H1 (cell line): ENCODE data around the gene ABHD18. TPM values are rescaled to one million over a fixed set of nuclear protein-coding genes. Genes with fewer than 3 reads are reported as not detected.
"Not testable (repeated sequence)": the region's sequence is repeated elsewhere in the genome, so short reads cannot be mapped to it uniquely, and the experiment has no call there.

Experiments used
- CTCF ChIA-PET: fragments of 300-600 bp; sonication (Branson Sonifier 250); formaldehyde crosslinking; loops from one replicate; lab custom pipeline; 2021; ENCODE audit not compliant: partially characterized antibody; lab: Charles Lee
- POLR2A ChIA-PET: fragments of 300-600 bp; sonication (Branson Sonifier 250); formaldehyde crosslinking; loops from one replicate; lab custom pipeline; 2021; ENCODE audit warnings: inconsistent platforms; ENCODE audit not compliant: partially characterized antibody; lab: Charles Lee
- DNase-seq, 2 experiments: peaks; one replicate each; pipeline versions ENCODE4 v3.0.0 to v3.0.0-alpha.2; 2010 to 2022; ENCODE audit warnings: low spot score in 2 of 2, low read depth in 1 of 2, mixed read lengths in 1 of 2
- FAIRE-seq: peaks from 2 replicates; lab custom pipeline; 2011; peaks lifted over from hg19 to GRCh38; lab: Jason Lieb, UNC
- H2AFZ ChIP-seq: 2 replicates; pipeline ENCODE4 v1.8.1; 2012; ENCODE audit warnings: low read length, inconsistent platforms
- H2AK5ac ChIP-seq: 2 replicates; pipeline ENCODE4 v1.6.1; 2013; ENCODE audit warnings: low read depth, low read length
- H2BK120ac ChIP-seq: replicated peaks from 2 replicates; pipeline ENCODE3; 2013; ENCODE audit warnings: low read depth, low read length, inconsistent platforms
- H2BK12ac ChIP-seq: 2 replicates; pipeline ENCODE4 v1.6.1; 2013; ENCODE audit warnings: low read depth, low read length
- H2BK15ac ChIP-seq: 2 replicates; pipeline ENCODE4 v1.6.1; 2013; ENCODE audit warnings: low read length
- H2BK20ac ChIP-seq: 2 replicates; pipeline ENCODE4 v1.6.1; 2013; ENCODE audit warnings: low read length
- H2BK5ac ChIP-seq: 2 replicates; pipeline ENCODE4 v1.6.1; 2013; ENCODE audit warnings: low read depth, low read length
- H3K14ac ChIP-seq: 2 replicates; pipeline ENCODE4 v1.6.1; 2013; ENCODE audit warnings: inconsistent platforms; ENCODE audit not compliant: insufficient read length
- H3K18ac ChIP-seq: 2 replicates; pipeline ENCODE4 v1.6.1; 2013; ENCODE audit warnings: low read length; ENCODE audit errors: extremely low read depth
- H3K23ac ChIP-seq: 2 replicates; pipeline ENCODE4 v1.6.1; 2013; ENCODE audit warnings: inconsistent platforms; ENCODE audit not compliant: insufficient read length
- H3K23me2 ChIP-seq: 2 replicates; pipeline ENCODE4 v1.6.1; 2013; ENCODE audit warnings: low read depth, low read length
- H3K27ac ChIP-seq: 2 replicates; pipeline ENCODE4 v1.6.1; 2011; ENCODE audit warnings: low read depth, low read length, inconsistent platforms
- H3K27me3 ChIP-seq, 4 experiments: replicated peaks in 1 of 4; 1 replicate in 1 of 4; 2 replicates in 3 of 4; pipeline versions ENCODE4 v1.6.1 to v1.8.1; 2011 to 2013; ENCODE audit warnings: low read length in 3 of 4, mild to moderate bottlenecking in 3 of 4, inconsistent platforms in 2 of 4, mixed read lengths in 2 of 4, moderate library complexity in 1 of 4; ENCODE audit not compliant: control insufficient read depth in 3 of 4, insufficient read depth in 3 of 4; ENCODE audit errors: extremely low read depth in 1 of 4
- H3K36me3 ChIP-seq, 4 experiments: 2 replicates each; pipeline versions ENCODE4 v1.6.1 to v1.8.1; 2011 to 2013; ENCODE audit warnings: mild to moderate bottlenecking in 4 of 4, low read length in 3 of 4, moderate library complexity in 2 of 4, control low read depth in 1 of 4, inconsistent platforms in 1 of 4; ENCODE audit not compliant: insufficient read depth in 4 of 4, control insufficient read depth in 2 of 4
- H3K4ac ChIP-seq: replicated peaks from 2 replicates; pipeline ENCODE3; 2013; ENCODE audit warnings: low read length, low read depth, mixed read lengths, inconsistent platforms; ENCODE audit not compliant: insufficient read length
- H3K4me1 ChIP-seq, 4 experiments: replicated peaks in 1 of 4; 1 replicate in 1 of 4; 2 replicates in 3 of 4; pipeline versions ENCODE4 v1.6.1 to v1.8.1; 2011 to 2013; ENCODE audit warnings: low read length in 3 of 4, inconsistent platforms in 2 of 4, mixed read lengths in 1 of 4; ENCODE audit not compliant: insufficient read depth in 4 of 4, control insufficient read depth in 3 of 4
- H3K4me2 ChIP-seq, 2 experiments: 2 replicates each; pipeline versions ENCODE4 v1.6.1 to v1.8.1; 2011 to 2013; ENCODE audit warnings: low read depth in 2 of 2, low read length in 2 of 2, control low read depth in 1 of 2, inconsistent platforms in 1 of 2, mild to moderate bottlenecking in 1 of 2; ENCODE audit not compliant: insufficient read depth in 1 of 2
- H3K4me3 ChIP-seq, 4 experiments: fragments of 200-600, 300-600 bp in 1 of 4; sonication (generic), shearing (Covaris generic), sonication (Bioruptor Twin) in 1 of 4; 2 replicates each; pipeline versions ENCODE4 v1.5.1 to v1.8.1; 2011 to 2016; ENCODE audit warnings: low read length in 4 of 4, low read depth in 3 of 4, control low read depth in 2 of 4, inconsistent platforms in 2 of 4, mild to moderate bottlenecking in 2 of 4, mixed read lengths in 1 of 4, moderate library complexity in 1 of 4; ENCODE audit not compliant: insufficient read depth in 2 of 4; ENCODE audit errors: extremely low read depth in 1 of 4
- H3K56ac ChIP-seq: replicated peaks from 2 replicates; pipeline ENCODE3; 2013; ENCODE audit warnings: low read depth, mild to moderate bottlenecking, mixed read lengths, low read length, inconsistent platforms; ENCODE audit not compliant: insufficient read length
- H3K79me1 ChIP-seq: 2 replicates; pipeline ENCODE4 v1.6.1; 2013; ENCODE audit warnings: low read depth, low read length, control low read depth
- H3K79me2 ChIP-seq, 2 experiments: 2 replicates each; pipeline versions ENCODE4 v1.6.1 to v1.8.1; 2012 to 2013; ENCODE audit warnings: low read length in 2 of 2, mild to moderate bottlenecking in 2 of 2, inconsistent platforms in 1 of 2; ENCODE audit not compliant: insufficient read depth in 2 of 2, control insufficient read depth in 1 of 2
- H3K9ac ChIP-seq, 4 experiments: replicated peaks in 1 of 4; 1 replicate in 1 of 4; 2 replicates in 3 of 4; pipeline versions ENCODE4 v1.6.1 to v1.8.1; 2011 to 2013; ENCODE audit warnings: low read depth in 3 of 4, low read length in 3 of 4, control low read depth in 2 of 4, mild to moderate bottlenecking in 2 of 4, moderate library complexity in 2 of 4, inconsistent platforms in 1 of 4; ENCODE audit errors: extremely low read depth in 1 of 4
- H3K9me3 ChIP-seq, 2 experiments: 2 replicates each; pipeline versions ENCODE4 v1.6.1 to v1.8.1; 2012 to 2013; ENCODE audit warnings: mild to moderate bottlenecking in 2 of 2, moderate library complexity in 2 of 2, control low read depth in 1 of 2, inconsistent platforms in 1 of 2, low read depth in 1 of 2, low read length in 1 of 2, mixed read lengths in 1 of 2; ENCODE audit not compliant: insufficient read depth in 2 of 2
- H4K20me1 ChIP-seq, 2 experiments: replicated peaks in 1 of 2; 2 replicates each; pipeline versions ENCODE3 to v1.8.1; 2011 to 2013; ENCODE audit warnings: inconsistent platforms in 2 of 2, low read length in 2 of 2, mild to moderate bottlenecking in 1 of 2; ENCODE audit not compliant: insufficient read depth in 2 of 2, control insufficient read depth in 1 of 2
- H4K5ac ChIP-seq: 2 replicates; pipeline ENCODE4 v1.6.1; 2013; ENCODE audit warnings: low read length, low read depth, mixed read lengths, inconsistent platforms; ENCODE audit not compliant: insufficient read length
- H4K8ac ChIP-seq: 2 replicates; pipeline ENCODE4 v1.8.0; 2013; ENCODE audit warnings: mild to moderate bottlenecking, moderate library complexity, low read length, inconsistent platforms; ENCODE audit not compliant: insufficient read depth; ENCODE audit errors: extremely low read depth
- H4K91ac ChIP-seq: replicated peaks from 2 replicates; pipeline ENCODE3; 2013; ENCODE audit warnings: low read length, mixed read lengths, inconsistent platforms; ENCODE audit not compliant: insufficient read length
- CHD2 ChIP-seq: IDR thresholded peaks from 2 replicates; pipeline ENCODE4 v1.6.1; 2012; ENCODE audit warnings: low read length, improper control_type of control experiment
- KDM1A ChIP-seq: fragments of 200-600, 300-600 bp; sonication (generic); IDR thresholded peaks from 2 replicates; pipeline ENCODE4 v1.7.1; 2016; ENCODE audit warnings: mild to moderate bottlenecking, low read length, borderline replicate concordance
- SRF ChIP-seq: IDR thresholded peaks from 2 replicates; pipeline ENCODE4 v1.6.1; 2011; ENCODE audit warnings: mild to moderate bottlenecking, low read depth, low read length, moderate library complexity
- ZNF274 ChIP-seq: IDR thresholded peaks from 2 replicates; pipeline ENCODE4 v1.7.0; 2012; ENCODE audit warnings: low read length, borderline replicate concordance; ENCODE audit errors: extremely low read depth
- WGBS, 2 experiments: shearing (Covaris generic) in 1 of 2; methylation state at CpG; one replicate each; pipeline versions ENCODE4 v1.1.6 to v1.1.7; 2013 to 2015; ENCODE audit warnings: low lambda C conversion rate in 2 of 2, mixed read lengths in 2 of 2, inconsistent platforms in 1 of 2, low coverage in 1 of 2, missing lambda C conversion rate in 1 of 2; ENCODE audit not compliant: insufficient replicate concordance in 2 of 2, insufficient coverage in 1 of 2, insufficient read length in 1 of 2; ENCODE audit errors: extremely low coverage in 1 of 2, missing lambda C conversion rate in 1 of 2; 5-methylcytosine and 5-hydroxymethylcytosine counted together
- polyA plus RNA-seq, 7 experiments: library from polyadenylated mRNA; depleted of rRNA in 3 of 7; stranded (reverse) in 5 of 7; unstranded in 2 of 7; fragments of >200 nt in 5 of 7; fragments of 200-250 nt in 2 of 7; gene quantifications; 1 replicate in 5 of 7; 2 replicates in 1 of 7; 4 replicates in 1 of 7; pipeline versions ENCODE4 v1.2.1 to v1.2.3, GENCODE V29; 2011 to 2013; ENCODE audit warnings: missing spikeins in 2 of 7, mixed read lengths in 2 of 7
- total RNA-seq: library from RNA; stranded (reverse); fragmentation: NEBNext Ultra II Directional; extraction: Animal tissue kit (Norgen Biotek cat#: 25700); gene quantifications from 2 replicates; pipeline ENCODE4 v1.2.1, GENCODE V29; 2021

Gene ABHD18
- total and polyA plus RNA-seq, 2 of the 8 experiments (the other 6 are each of a cell fraction or from before 2014, with no cell fraction given), result 2.7 to 17.0 TPM

- TF ChIP-seq KDM1A, result no peak
- no peak for TF ChIP-seq CHD2
- TF ChIP-seq ZNF274, result no peak
- no peak for TF ChIP-seq SRF
- TF ChIP-seq, all 59 proteins: peak for 0
Observed at GRCh38 chr4:127922226-127922625, 43.0 kb upstream of the ABHD18 start (continued).

- H3K4me2 ChIP-seq, H2BK15ac ChIP-seq, H4K91ac ChIP-seq, POLR2A ChIA-PET, H3K18ac ChIP-seq, H3K56ac ChIP-seq, H4K5ac ChIP-seq, H3K79me1 ChIP-seq, H3K23me2 ChIP-seq, H2BK20ac ChIP-seq, H3K14ac ChIP-seq, H3K27ac ChIP-seq, H4K8ac ChIP-seq, FAIRE-seq, DNase-seq, H2BK120ac ChIP-seq, H2BK5ac ChIP-seq, H3K23ac ChIP-seq, H3K4me1 ChIP-seq, H2AK5ac ChIP-seq, H3K79me2 ChIP-seq, H3K4me3 ChIP-seq, H2AFZ ChIP-seq, H3K4ac ChIP-seq, H2BK12ac ChIP-seq, H3K27me3 ChIP-seq, H4K20me1 ChIP-seq, H3K9ac ChIP-seq, H3K9me3 ChIP-seq: not testable (repeated sequence)
- peaks cover 0 to 23% (median 5%) of the 10 kb centered on the region in 4 experiments; a peak in 5 of 8 replicates for H3K36me3 ChIP-seq
- WGBS, 2 experiments, result 100% methylated on average over 2 of the region's 2 CpGs; no CpG with 5 or more reads in 1 of the 2 experiments
- CTCF ChIA-PET, result interaction anchor here (1.7 kb wide), 1 partner anchor 39 kb away, joined by 5 read pairs; the partner anchor contains the start of genes ABHD18 and MFSD8
Observed at GRCh38 chr4:127925720-127926119, 39.5 kb upstream of the ABHD18 start.
